ENCODE results near the gene ADCYAP1R1.

The ADCYAP1R1 gene

GRCh38 chr7:31029251-31030042 is 22.7 kb upstream of the ADCYAP1R1 start:
- DNase-seq, result no peak
- in situ Hi-C loops (cut with MboI; ENCODE audit: low pct_unique_long_range_greater_than_20kb, low sequenced_read_pairs), result no loop called here

DNA sequence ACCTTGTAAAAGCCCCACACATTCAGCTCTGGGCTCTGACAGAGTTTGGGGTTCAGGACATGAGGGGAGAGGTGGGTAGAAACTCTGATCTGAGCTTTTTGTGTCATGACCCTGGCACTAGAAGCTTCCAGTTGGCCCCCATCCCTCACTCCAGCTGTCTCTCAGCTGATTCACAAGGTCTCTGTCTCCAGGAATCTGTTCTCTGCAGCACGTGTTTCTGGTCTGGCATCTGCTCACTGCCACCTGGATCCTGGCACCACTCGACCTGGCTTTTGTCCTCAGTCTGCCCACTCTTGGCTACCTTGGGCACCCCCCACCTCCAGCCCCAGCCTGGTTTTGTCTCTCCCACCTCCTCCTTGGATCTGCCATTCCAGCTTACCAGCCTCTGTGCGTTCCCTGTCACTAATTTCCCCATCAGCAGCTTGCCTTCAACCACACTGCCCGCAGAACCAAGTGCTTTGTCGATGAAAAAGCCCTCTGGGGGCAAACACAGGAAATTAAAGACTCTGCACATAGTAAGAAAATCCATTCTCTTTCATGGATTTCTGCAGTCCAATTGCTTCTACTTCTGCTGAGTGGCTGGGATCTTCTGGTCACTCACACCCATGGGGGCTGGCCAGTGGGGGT is 18.3 kb upstream of the ADCYAP1R1 start:
- in situ Hi-C loops (cut with MboI; ENCODE audit: low pct_unique_long_range_greater_than_20kb, low sequenced_read_pairs), result no loop called here
- DNase-seq, result no peak

GRCh38 chr7:31036924-31037323 is 15.2 kb upstream of the ADCYAP1R1 start:
- no peak for DNase-seq
- in situ Hi-C loops (cut with MboI; ENCODE audit: low pct_unique_long_range_greater_than_20kb, low sequenced_read_pairs), result no loop called here

DNA sequence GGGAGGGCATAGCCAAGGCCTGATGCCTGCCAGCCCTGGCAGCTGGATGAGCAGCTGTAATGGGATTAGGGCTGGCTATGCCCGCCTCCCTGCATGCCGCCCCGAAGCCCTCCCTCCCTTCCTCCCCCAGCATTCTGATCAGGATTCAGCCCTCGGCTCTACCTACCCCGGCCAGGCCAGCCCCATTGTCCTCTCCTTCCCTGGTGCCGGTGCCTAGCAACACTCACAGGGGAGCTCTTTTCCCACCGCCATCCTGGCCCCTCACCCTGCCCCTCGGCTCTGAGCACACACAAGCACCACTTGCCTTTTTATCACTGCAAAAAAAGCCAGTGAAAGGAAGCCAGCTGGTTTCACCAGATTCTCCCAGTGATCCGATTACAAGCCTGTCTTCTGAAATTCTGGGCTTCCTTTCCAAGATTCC is 9.0 kb upstream of the ADCYAP1R1 start:
- in situ Hi-C loops (cut with MboI; ENCODE audit: low pct_unique_long_range_greater_than_20kb, low sequenced_read_pairs), result no loop called here

DNA sequence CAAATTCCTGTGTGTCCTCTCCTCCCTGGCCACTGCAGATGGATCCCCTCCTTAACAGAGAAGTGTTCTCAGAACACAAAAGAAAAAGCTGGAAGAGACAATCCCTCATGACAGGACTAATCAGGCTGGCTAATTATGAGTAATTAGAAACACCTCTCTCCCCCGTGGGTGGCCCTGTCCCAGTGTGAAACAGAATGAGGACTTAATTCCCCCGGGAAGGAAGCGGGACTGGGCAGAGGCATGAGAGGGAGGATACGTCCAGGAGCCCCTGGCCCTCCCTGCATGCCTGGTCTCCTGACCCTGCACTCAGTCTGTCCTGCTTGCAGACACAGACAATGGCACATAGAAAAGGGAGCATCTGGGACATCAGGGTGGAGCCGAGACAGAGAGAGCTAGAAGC is 7.6 kb upstream of the ADCYAP1R1 start:
- DNase-seq, result no peak
- in situ Hi-C loops (cut with MboI; ENCODE audit: low pct_unique_long_range_greater_than_20kb, low sequenced_read_pairs), result no loop called here

More for the DNA sequence above, 9.0 kb upstream of the ADCYAP1R1 start:
- DNase-seq, result no peak

GRCh38 chr7:31046723-31047122 is 5.4 kb upstream of the ADCYAP1R1 start:
- DNase-seq, result no peak
- in situ Hi-C loops (cut with MboI; ENCODE audit: low pct_unique_long_range_greater_than_20kb, low sequenced_read_pairs), result no loop called here

GRCh38 chr7:31047313-31048146 is 4.6 kb upstream of the ADCYAP1R1 start:
- in situ Hi-C loops (cut with MboI; ENCODE audit: low pct_unique_long_range_greater_than_20kb, low sequenced_read_pairs), result no loop called here
- no peak for DNase-seq

DNA sequence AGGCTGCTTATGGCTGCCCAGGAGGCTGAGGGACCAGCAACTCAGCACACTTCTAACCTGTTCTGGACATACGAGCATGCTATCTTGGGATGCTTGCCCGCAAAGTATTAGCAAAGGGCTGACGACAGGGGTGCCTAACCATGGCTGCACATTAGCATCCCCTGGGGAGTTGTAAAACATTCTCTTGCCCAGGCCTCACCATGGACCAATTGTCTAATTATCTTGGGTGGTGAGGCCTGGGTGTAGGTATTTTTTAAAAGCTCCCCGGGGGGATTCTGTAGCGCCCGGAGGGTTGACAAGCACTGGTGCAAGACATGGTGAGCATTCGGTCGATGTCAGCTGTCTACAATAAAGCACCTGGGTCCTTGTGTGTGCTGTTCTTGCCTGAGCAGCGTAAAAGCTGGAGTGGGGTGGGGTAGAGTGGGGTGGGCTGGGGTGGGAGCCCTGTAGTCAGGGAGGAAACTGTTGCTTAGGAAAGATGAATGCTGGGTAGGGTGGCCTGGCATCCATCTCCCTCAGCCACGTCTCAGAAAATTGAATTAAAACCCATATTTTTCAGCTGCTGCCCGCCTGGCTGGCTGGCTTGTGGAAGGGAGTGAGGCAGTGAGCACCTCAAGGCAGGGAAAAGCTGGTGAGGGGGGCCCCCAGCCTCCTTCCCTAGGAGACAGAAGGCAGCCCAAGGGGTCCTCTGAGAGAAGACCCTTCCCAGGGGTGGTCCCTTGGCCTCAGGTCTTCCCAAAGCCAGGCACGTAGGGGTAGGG is 2.9 kb upstream of the ADCYAP1R1 start:
- no peak for DNase-seq
- in situ Hi-C loops (cut with MboI; ENCODE audit: low pct_unique_long_range_greater_than_20kb, low sequenced_read_pairs), result no loop called here

DNA sequence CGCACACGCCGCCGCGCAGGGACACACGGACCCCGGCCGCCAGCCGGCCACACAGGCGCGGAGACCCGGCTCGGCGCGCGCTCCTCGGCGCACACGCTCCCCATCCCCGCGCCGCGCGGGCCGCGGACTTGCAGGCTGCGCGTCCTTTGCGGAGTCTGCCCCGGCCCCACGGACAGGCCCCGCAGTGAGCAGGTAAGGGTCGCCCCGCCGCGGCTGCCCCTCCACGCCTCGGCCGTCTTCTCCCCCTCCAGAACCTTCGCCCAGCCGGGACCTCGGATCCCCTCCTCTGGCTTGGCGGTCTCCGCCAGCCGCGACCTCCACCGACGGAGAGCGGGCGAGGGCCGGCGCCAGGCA is 356 bp downstream of the ADCYAP1R1 start:
- DNase-seq, result no peak
- in situ Hi-C loops (cut with MboI; ENCODE audit: low pct_unique_long_range_greater_than_20kb, low sequenced_read_pairs), result no loop called here

DNA sequence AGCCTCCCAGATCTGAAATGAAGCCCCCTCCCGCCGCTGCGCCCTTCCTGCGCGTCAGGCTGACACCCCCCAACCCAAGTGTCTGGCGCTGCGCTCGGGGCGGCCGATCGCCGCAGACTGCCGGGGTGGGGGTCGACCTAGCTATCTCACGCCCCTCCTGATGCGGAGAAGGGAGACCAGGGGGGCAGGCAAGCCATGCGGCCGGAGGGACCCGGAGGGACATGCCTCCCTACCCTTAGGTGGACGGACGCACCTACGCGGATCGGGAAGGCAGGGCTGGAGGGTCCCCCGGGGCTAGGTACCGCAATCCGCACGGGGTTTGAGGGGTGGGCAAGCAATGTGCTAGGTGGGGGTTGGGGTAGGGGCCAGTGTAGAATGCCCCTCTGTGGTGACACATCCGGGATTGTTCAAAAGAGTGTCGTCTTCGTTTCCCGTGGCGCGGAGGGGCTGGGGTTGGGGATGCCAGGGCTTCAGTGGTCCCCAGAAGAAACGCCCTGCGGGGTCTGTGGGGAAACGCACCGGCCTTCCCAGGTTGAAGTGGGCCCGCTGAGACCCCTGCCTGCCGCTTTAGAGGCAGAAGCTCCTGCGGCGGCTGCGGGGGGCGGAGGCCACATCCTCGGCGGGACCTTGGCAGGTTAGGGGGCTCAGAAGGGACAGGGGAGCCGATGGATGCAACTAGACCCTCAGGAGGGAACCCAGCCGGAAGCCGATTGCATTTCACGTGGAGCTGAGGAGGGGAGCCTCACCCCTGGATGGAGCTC is 913 bp downstream of the ADCYAP1R1 start:
- DNase-seq, result no peak
- in situ Hi-C loops (cut with MboI; ENCODE audit: low pct_unique_long_range_greater_than_20kb, low sequenced_read_pairs), result no loop called here

DNA sequence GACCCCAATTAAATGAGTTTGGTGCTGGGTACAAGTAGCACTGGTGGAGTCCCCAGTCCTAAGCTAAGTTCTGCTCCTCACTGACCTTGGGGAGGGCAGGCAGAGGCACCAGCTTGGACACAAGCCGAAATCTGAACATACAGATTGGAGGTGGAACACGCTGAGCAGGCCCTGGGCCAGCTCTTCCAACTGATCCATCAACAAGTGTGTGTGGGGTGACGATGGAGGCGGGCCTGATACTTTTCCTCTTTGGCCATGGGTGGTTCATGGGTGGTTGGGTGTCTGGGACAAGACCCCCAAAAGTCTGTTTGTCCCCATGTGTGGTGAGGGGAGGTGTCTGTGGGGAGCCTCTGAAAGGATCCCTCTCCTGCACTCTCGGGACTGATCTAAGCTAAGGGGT is 1.9 kb downstream of the ADCYAP1R1 start:
- DNase-seq, result no peak
- in situ Hi-C loops (cut with MboI; ENCODE audit: low pct_unique_long_range_greater_than_20kb, low sequenced_read_pairs), result no loop called here

DNA sequence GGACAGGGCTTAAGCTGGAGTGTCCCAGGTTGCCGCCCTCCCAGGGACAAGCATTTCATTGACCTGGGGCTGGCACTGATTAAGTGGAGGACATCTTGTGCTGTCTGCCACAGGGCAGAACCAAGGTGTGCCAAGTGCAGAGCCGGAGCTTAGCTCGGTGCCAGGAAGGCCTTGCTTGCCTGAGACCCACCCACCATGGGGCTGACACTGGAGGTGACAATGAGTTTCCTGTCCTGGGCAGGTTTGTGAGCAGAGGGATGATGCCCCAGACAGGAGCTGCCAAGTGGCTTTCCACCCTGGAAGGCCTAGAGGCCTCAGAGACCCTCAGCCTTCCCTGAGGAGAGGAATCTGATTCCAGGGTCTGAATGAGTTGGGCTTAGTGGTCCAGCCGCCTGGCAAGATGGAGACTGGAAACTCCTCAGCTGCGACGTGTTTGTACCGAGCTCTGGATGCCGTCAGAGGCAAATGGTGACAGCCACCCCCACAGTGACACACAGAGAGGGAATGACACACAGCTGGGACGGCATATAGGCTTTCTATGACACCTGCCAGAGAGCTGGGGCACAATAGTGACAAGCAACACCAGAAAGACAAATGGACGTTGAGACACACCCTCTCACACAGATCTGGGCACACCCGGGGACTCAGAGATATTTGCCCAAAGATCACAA is 2.6 kb downstream of the ADCYAP1R1 start:
- in situ Hi-C loops (cut with MboI; ENCODE audit: low pct_unique_long_range_greater_than_20kb, low sequenced_read_pairs), result no loop called here
- DNase-seq, result no peak

DNA sequence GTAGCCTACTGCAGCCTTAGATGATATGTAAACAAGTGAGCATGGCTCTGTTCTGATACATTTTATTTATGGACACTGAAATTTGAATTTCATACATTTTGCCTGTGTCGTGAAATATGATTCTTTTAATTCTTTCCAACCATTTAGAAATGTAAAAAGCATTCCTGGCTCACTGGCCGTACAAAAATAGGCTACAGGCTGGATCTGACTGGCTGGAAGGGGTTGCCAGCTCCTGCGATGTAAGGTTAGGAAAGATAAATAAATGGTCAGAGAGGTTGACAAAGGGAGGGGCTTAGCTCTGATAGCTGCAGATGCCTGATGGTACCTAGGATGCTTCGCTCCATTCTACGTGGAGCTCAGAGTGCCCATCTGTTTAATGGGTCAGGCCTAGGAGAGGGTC is 3.4 kb downstream of the ADCYAP1R1 start:
- in situ Hi-C loops (cut with MboI; ENCODE audit: low pct_unique_long_range_greater_than_20kb, low sequenced_read_pairs), result no loop called here
- DNase-seq, result no peak

GRCh38 chr7:31056775-31057346 is 4.8 kb downstream of the ADCYAP1R1 start:
- no peak for DNase-seq
- in situ Hi-C loops (cut with MboI; ENCODE audit: low pct_unique_long_range_greater_than_20kb, low sequenced_read_pairs), result no loop called here

GRCh38 chr7:31058122-31058521 is 6.0 kb downstream of the ADCYAP1R1 start:
- no peak for DNase-seq
- in situ Hi-C loops (cut with MboI; ENCODE audit: low pct_unique_long_range_greater_than_20kb, low sequenced_read_pairs), result no loop called here

GRCh38 chr7:31058688-31059087 is 6.6 kb downstream of the ADCYAP1R1 start:
- no peak for DNase-seq

GRCh38 chr7:31059551-31059950 is 7.4 kb downstream of the ADCYAP1R1 start:
- DNase-seq, result no peak
- in situ Hi-C loops (cut with MboI; ENCODE audit: low pct_unique_long_range_greater_than_20kb, low sequenced_read_pairs), result no loop called here

More at GRCh38 chr7:31058688-31059087, 6.6 kb downstream of the ADCYAP1R1 start:
- in situ Hi-C loops (cut with MboI; ENCODE audit: low pct_unique_long_range_greater_than_20kb, low sequenced_read_pairs), result no loop called here

- no peak for DNase-seq
- in situ Hi-C loops (cut with MboI; ENCODE audit: low pct_unique_long_range_greater_than_20kb, low sequenced_read_pairs), result no loop called here
These were observed 9.1 kb downstream of the ADCYAP1R1 start for GRCh38 chr7:31061185-31061584.
